ENCODE results near the gene TECTA. TPM values are rescaled to one million over a fixed set of nuclear protein-coding genes. Genes with fewer than 3 reads are reported as not detected.

Gene TECTA
- polyA plus RNA-seq, 1 experiment, result 0.76 TPM

GRCh38 chr11:121122328-121122727, 21.3 kb downstream of the TECTA start:
- Histone ChIP-seq H3K4me3 (ENCODE audit: low read depth, low read length) (no peak overlapping the region), H3K36me3 (ENCODE audit: control insufficient read depth, insufficient read depth, low read length) (no peaks in the 10 kb centered on the region), H3K27me3 (ENCODE audit: control insufficient read depth, insufficient read depth, low read length) (no peaks in the 10 kb centered on the region)
- ChIA-PET CTCF (no interaction called here), POLR2A (no interaction called here)
- no peak for DNase-seq (ENCODE audit: low read depth)
- TF ChIP-seq CTCF (IDR thresholded peaks at IDR 0.05; ENCODE audit: insufficient read depth, low read depth, low read length), result no peak

GRCh38 chr11:121123496-121124069, 22.5 kb downstream of the TECTA start:
- ChIA-PET CTCF (interaction anchor here (1.1 kb wide), 1 partner anchor 10 kb away, joined by 4 read pairs; no protein-coding TSS in a partner anchor), POLR2A (no interaction called here)
- H3K36me3 ChIP-seq (ENCODE audit: control insufficient read depth, insufficient read depth, low read length), result no peaks in the 10 kb centered on the region
- TF ChIP-seq CTCF (IDR thresholded peaks at IDR 0.05; ENCODE audit: insufficient read depth, low read depth, low read length), result no peak
- no peak for DNase-seq (ENCODE audit: low read depth)
- H3K4me3 ChIP-seq (ENCODE audit: low read depth, low read length), result no peak overlapping the region
- no peaks in the 10 kb centered on the region for H3K27me3 ChIP-seq (ENCODE audit: control insufficient read depth, insufficient read depth, low read length)

GRCh38 chr11:121127809-121128208, 26.8 kb downstream of the TECTA start:
- CTCF ChIA-PET, result no interaction called here
- Histone ChIP-seq H3K36me3 (ENCODE audit: control insufficient read depth, insufficient read depth, low read length) (no peaks in the 10 kb centered on the region), H3K27me3 (ENCODE audit: control insufficient read depth, insufficient read depth, low read length) (no peaks in the 10 kb centered on the region), H3K4me3 (ENCODE audit: low read depth, low read length) (no peak overlapping the region)
- TF ChIP-seq CTCF (IDR thresholded peaks at IDR 0.05; ENCODE audit: insufficient read depth, low read depth, low read length), result no peak
- POLR2A ChIA-PET, result no interaction called here
- DNase-seq (ENCODE audit: low read depth), result no peak

GRCh38 chr11:121129362-121130340, 28.6 kb downstream of the TECTA start:
- TF ChIP-seq CTCF (IDR thresholded peaks at IDR 0.05; ENCODE audit: insufficient read depth, low read depth, low read length), result no peak
- Histone ChIP-seq H3K36me3 (ENCODE audit: control insufficient read depth, insufficient read depth, low read length) (no peaks in the 10 kb centered on the region), H3K4me3 (ENCODE audit: low read depth, low read length) (no peak overlapping the region), H3K27me3 (ENCODE audit: control insufficient read depth, insufficient read depth, low read length) (no peaks in the 10 kb centered on the region)
- ChIA-PET POLR2A (no interaction called here), CTCF (no interaction called here)
- no peak for DNase-seq (ENCODE audit: low read depth)

- no peaks in the 10 kb centered on the region for H3K36me3 ChIP-seq (ENCODE audit: control insufficient read depth, insufficient read depth, low read length)
- H3K4me3 ChIP-seq (ENCODE audit: low read depth, low read length), result no peak overlapping the region
- POLR2A ChIA-PET, result no interaction called here
- CTCF ChIA-PET, result no interaction called here
- no peak for TF ChIP-seq CTCF (IDR thresholded peaks at IDR 0.05; ENCODE audit: insufficient read depth, low read depth, low read length)
- DNase-seq (ENCODE audit: low read depth), result no peak
- H3K27me3 ChIP-seq (ENCODE audit: control insufficient read depth, insufficient read depth, low read length), result no peaks in the 10 kb centered on the region
Observed at GRCh38 chr11:121131656-121132055, 30.6 kb downstream of the TECTA start.
